Kidney epithelial cell (primary cell): ENCODE results near the gene LYSMD1. TPM values are rescaled to one million over a fixed set of nuclear protein-coding genes. Genes with fewer than 3 reads are reported as not detected.
A peak's percentile ranks its signal among the peaks of the same experiment; 100 is the strongest.
"Not testable (repeated sequence)": the region's sequence is repeated elsewhere in the genome, so short reads cannot be mapped to it uniquely, and the experiment has no call there.

Experiments
- DNase-seq: peaks from one replicate; pipeline ENCODE4 v3.0.0-alpha.2; 2010; ENCODE audit warnings: low read depth
- H3K27me3 ChIP-seq: 2 replicates; pipeline ENCODE4 v1.6.0; 2011; ENCODE audit warnings: low read length; ENCODE audit not compliant: control insufficient read depth, insufficient read depth
- H3K36me3 ChIP-seq: 2 replicates; pipeline ENCODE4 v1.5.1; 2011; ENCODE audit warnings: low read length; ENCODE audit not compliant: control insufficient read depth, insufficient read depth
- H3K4me3 ChIP-seq: 2 replicates; pipeline ENCODE4 v1.5.1; 2011; ENCODE audit warnings: low read depth, mild to moderate bottlenecking, control low read depth, low read length
- CTCF ChIP-seq: IDR thresholded peaks from 2 replicates; pipeline ENCODE4 v1.5.1; 2011; ENCODE audit warnings: mild to moderate bottlenecking, moderate library complexity, low read length, control low read depth, inconsistent platforms; ENCODE audit not compliant: insufficient read depth, poor library complexity, severe bottlenecking
- total RNA-seq: library from RNA; depleted of rRNA; stranded (reverse); fragments of >200 nt; gene quantifications from 2 replicates; pipeline ENCODE4 v1.2.3, GENCODE V29; 2015

The LYSMD1 gene, protein sequence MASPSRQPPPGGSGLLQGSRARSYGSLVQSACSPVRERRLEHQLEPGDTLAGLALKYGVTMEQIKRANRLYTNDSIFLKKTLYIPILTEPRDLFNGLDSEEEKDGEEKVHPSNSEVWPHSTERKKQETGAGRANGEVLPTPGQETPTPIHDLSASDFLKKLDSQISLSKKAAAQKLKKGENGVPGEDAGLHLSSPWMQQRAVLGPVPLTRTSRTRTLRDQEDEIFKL
- total RNA-seq, result 8.1 and 9.7 TPM in 2 replicates

DNA sequence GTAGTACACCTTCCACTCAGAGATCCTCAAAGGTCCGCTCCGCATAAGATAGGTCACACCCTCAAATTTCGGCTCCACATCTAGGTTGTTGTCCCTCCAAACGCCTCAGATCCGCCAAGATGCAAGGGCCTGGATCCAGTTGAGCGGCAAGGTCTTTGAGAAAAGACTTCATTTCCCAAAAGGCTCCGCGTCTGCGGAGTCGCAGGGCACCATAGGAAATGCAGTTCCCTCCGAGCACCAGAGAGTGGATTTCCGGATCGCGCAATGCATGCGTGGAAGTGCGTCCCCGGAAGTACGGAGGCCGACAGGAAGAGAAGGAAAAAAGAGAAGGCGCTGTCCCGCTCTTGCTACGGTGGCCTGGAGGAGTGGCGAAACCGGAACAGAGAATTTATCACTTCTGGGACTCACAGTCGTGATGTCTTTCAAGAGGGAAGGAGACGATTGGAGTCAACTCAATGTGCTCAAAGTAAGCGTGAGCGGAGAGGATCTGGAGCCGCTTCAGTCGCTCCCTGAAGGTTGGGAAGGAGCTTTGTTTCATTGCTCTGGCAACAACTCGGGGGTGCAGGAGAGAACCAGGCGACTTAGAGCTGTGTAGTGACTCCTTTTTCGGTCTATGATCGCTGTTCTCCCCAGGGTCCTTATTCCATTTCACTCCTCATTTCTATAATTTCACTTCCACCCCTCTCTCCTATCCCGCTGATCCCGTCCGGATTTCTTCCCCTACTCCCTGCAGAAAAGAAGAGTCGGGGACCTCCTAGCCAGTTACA lies at the start of gene LYSMD1, which contains the start of gene SCNM1:
LYSMD1 (minus strand) TSS at position 165 of the 767 bp plus-strand sequence. CDS start 644 bp downstream, outside the sequence.
SCNM1 (plus strand) TSS at position 407 of the 767 bp plus-strand sequence; CDS start at position 416, 9 bp downstream.
- no peaks in the 10 kb centered on the region for H3K27me3 ChIP-seq
- TF ChIP-seq CTCF, result no peak
- DNase-seq, result peak; percentile 93
- H3K36me3 ChIP-seq, result peaks cover 1% of the 10 kb centered on the region
- H3K4me3 ChIP-seq, result peak within 1 kb of the TSS; percentile 54

GRCh38 chr1:151213560-151213959 lies 47.9 kb upstream of the LYSMD1 start:
- DNase-seq, result no peak
- no peak for TF ChIP-seq CTCF
- no peaks in the 10 kb centered on the region for H3K27me3 ChIP-seq
- no peak overlapping the region for H3K4me3 ChIP-seq
- H3K36me3 ChIP-seq, result no peaks in the 10 kb centered on the region

GRCh38 chr1:151211972-151212705 lies 46.4 kb upstream of the LYSMD1 start:
- DNase-seq, result no peak

DNA sequence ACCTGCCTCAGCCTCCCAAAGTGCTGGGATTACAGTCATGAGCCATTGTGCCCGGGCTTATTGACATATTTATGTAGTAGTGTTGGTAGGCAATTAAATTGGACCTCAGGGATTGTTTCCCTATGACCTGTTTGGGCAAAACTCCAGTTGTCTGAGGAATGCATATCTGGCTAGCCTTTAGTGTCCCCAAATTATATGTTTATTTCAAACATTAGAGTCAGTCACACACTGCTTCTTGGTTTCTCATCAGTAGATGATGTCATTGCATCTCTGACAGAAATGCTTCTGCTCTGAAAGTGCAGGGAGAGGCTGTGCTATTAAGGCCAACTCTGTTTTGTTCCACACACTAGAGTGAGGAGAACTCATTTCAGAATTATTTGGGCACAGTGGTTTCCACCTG lies 45.1 kb upstream of the LYSMD1 start:
- no peak for DNase-seq
- TF ChIP-seq CTCF, result no peak
- no peaks in the 10 kb centered on the region for H3K27me3 ChIP-seq
- H3K36me3 ChIP-seq, result no peaks in the 10 kb centered on the region
- H3K4me3 ChIP-seq, result no peak overlapping the region

More at GRCh38 chr1:151211972-151212705, 46.4 kb upstream of the LYSMD1 start:
- no peaks in the 10 kb centered on the region for H3K36me3 ChIP-seq
- TF ChIP-seq CTCF, result no peak
- no peaks in the 10 kb centered on the region for H3K27me3 ChIP-seq
- no peak overlapping the region for H3K4me3 ChIP-seq

DNA sequence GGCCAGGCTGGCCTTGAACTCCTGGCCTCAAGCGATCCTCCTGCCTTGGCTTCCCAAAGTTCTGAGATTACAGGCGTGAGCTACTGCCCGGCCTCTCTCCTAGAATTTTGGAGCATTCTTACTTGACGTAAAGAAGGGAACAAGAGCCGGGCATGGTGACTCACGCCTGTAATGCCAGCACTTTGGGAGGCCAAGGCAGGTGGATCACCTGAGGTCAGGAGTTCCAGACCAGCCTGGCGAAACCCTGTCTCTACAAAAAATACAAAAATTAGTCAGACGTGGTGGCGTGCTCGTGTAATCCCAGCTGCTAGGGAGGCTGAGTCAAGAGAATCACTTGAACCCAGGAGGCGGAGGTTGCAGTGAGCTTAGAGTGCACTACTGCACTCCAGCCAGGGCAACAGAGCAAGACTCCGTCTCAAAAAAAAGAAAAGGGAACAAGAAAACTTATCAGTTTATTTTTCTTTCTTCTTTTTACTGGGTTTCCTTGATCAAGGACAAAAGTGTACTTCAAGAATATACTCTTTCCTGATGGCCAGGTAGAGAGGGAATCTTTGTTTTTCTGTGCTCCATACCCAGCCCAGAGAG lies 39.8 kb upstream of the LYSMD1 start:
- not testable (repeated sequence) for H3K4me3 ChIP-seq, H3K27me3 ChIP-seq, DNase-seq, H3K36me3 ChIP-seq
